NCI-H187 (cell line): Measurements from ENCODE around the gene ZIC5.

Experiments used
- DNase-seq, 2 experiments: peaks; one replicate each; lab custom pipeline; 2025; lab: John Stamatoyannopoulos, UW

ZIC5 gene

GRCh38 chr13:99935772-99936171 is 35.8 kb downstream of the ZIC5 start:
- DNase-seq, result no peak

DNA sequence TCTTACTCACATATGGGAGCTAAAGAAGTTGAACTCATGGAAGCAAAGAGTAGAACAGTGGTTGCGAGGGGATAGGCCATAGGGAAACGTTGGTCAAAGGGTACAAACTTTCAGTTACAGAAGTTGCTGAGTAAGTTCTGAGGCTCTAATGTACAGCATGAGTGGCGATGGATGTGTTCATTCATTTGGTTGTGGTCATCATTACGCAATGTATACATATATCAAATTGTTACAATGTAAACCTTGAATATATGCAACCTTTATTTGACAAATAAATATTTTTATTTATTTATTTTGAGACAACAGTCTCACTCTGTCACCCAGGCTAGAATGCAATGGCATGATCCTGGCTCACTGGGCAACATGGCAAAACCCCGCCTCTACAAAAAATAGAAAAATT is 38.7 kb downstream of the ZIC5 start:
- no peak for DNase-seq

- DNase-seq, result no peak
These were observed 40.6 kb downstream of the ZIC5 start for GRCh38 chr13:99930925-99931324.

GRCh38 chr13:99929866-99930265 is 41.7 kb downstream of the ZIC5 start:
- no peak for DNase-seq

GRCh38 chr13:99926014-99926731 is 45.4 kb downstream of the ZIC5 start:
- DNase-seq, result peak; percentile 80 to 90

DNA sequence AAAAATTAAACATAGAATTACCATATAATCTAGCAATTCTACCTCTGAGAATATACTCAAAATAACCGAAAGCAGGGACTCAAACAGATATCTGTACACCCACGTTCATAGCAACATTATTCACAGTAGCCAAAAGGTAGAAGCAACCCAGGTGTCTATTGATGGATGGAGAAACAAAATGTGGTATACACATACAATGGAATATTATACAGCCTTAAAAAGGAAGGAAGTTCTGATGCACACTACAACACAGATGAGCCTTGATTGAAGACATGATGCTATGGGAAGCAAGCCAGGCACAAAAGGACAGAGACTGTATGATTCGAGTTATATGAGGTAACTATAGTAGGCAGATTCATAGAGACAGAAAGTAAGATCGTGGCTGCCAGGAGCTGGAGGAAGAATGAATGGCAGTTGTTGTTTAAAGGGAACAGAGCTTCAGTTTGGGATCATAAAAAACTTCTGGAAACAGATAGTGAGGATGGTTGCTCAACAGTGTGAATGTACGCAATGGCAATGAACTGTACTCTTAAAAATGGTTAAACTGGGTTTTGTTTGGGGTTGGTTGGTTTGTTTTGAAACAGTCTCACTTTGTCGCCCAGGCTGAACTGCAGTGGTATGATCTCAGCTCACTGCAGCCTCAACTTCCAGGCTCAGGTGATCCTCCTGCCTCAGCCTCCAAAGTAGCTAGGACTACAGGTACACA is 47.5 kb downstream of the ZIC5 start:
- no peak for DNase-seq

DNA sequence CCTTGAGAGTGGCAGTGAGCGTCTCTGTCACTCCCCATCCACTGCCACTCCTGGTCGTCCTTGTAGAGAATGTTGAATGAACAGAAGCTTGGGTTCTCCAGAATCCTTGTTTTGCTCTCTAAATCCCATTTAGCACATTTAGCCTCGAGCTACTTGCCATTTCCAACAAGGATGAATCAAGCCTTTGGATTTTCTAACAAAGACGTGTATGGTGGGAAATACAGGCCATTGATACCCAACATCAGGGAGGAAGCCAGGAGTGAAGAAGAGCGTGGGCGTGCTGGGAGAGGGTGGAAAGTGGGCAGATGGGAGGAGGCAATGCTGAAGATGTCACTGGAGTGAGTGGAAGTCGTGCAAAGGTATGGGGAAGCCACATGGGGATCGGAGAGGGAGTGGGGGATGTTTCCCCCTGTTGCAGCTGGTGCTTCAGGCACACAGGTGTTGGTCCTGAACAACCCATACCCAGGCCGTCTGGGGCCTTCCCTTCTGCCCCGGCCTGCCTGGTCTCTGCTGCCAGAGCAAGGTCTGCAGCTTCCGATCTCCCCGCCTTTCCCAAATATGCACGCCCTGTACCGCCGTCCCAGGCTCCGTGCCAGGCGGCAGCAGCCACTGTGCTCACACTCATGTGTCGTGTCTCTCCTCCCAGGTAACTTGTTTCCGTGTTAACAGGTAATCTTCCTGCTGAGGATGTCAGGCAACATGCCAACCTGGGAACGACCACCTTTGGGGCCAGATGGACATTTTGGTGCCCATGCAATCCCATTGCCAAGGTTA is 48.7 kb downstream of the ZIC5 start:
- no peak for DNase-seq

DNA sequence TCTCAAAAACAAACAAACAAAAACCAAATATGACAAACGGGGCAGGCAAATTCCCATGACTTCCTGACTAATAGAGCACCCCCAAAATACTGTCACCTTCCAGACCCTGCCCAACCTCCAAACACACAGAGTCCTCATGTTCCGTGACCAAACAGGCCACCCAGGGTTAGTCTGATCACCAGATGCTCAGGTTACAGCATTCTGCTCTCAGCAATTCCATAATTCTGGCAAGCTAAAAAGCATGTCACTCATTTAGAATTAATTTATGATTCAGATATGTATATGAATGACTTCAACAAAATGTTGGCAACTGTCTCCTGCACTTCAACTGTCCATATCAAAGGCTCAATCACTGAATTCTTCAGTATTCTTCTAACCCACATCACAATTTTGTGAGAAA is 52.4 kb downstream of the ZIC5 start:
- DNase-seq, result no peak

- DNase-seq, result peak; percentile 40 to 65
These were observed 55.0 kb downstream of the ZIC5 start for GRCh38 chr13:99916366-99917103.

GRCh38 chr13:99913167-99913566 is 58.4 kb downstream of the ZIC5 start:
- no peak for DNase-seq
